Measurements from ENCODE around the gene ADTRP. TPM values are rescaled to one million over a fixed set of nuclear protein-coding genes. Genes with fewer than 3 reads are reported as not detected.

ADTRP gene
- total and polyA plus RNA-seq, 10 of the 15 experiments (the other 5 are each of a cell fraction or from before 2014, with no cell fraction given) = 0.10 to 2.6 (median 2.1) TPM

DNA sequence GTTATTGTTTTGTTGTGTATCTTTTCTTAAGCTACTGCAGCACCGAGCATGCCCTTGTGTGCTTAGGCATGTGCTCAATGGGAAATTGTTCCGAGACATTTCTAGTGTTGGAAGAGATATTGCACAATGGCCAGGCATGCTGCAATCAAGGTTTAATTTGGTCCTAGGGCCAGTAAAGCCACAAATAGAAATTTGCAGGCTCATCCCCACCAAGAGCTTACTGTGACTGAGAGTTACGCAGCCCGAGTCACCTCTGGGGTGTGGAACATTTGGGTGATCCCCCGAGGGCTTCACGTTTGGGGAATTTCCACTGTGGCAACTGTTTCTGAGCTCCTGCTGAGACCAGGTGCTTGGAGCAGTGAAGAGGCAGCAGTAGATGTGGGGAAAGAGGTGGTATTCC, 65.8 kb downstream of the ADTRP start (continued):
- TF ChIP-seq, protein P1, sequence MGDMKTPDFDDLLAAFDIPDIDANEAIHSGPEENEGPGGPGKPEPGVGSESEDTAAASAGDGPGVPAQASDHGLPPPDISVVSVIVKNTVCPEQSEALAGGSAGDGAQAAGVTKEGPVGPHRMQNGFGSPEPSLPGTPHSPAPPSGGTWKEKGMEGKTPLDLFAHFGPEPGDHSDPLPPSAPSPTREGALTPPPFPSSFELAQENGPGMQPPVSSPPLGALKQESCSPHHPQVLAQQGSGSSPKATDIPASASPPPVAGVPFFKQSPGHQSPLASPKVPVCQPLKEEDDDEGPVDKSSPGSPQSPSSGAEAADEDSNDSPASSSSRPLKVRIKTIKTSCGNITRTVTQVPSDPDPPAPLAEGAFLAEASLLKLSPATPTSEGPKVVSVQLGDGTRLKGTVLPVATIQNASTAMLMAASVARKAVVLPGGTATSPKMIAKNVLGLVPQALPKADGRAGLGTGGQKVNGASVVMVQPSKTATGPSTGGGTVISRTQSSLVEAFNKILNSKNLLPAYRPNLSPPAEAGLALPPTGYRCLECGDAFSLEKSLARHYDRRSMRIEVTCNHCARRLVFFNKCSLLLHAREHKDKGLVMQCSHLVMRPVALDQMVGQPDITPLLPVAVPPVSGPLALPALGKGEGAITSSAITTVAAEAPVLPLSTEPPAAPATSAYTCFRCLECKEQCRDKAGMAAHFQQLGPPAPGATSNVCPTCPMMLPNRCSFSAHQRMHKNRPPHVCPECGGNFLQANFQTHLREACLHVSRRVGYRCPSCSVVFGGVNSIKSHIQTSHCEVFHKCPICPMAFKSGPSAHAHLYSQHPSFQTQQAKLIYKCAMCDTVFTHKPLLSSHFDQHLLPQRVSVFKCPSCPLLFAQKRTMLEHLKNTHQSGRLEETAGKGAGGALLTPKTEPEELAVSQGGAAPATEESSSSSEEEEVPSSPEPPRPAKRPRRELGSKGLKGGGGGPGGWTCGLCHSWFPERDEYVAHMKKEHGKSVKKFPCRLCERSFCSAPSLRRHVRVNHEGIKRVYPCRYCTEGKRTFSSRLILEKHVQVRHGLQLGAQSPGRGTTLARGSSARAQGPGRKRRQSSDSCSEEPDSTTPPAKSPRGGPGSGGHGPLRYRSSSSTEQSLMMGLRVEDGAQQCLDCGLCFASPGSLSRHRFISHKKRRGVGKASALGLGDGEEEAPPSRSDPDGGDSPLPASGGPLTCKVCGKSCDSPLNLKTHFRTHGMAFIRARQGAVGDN (IDR thresholded peaks at IDR 0.05) = no peak; the same call in 1 of the 2 replicates
- TF ChIP-seq, protein P2, sequence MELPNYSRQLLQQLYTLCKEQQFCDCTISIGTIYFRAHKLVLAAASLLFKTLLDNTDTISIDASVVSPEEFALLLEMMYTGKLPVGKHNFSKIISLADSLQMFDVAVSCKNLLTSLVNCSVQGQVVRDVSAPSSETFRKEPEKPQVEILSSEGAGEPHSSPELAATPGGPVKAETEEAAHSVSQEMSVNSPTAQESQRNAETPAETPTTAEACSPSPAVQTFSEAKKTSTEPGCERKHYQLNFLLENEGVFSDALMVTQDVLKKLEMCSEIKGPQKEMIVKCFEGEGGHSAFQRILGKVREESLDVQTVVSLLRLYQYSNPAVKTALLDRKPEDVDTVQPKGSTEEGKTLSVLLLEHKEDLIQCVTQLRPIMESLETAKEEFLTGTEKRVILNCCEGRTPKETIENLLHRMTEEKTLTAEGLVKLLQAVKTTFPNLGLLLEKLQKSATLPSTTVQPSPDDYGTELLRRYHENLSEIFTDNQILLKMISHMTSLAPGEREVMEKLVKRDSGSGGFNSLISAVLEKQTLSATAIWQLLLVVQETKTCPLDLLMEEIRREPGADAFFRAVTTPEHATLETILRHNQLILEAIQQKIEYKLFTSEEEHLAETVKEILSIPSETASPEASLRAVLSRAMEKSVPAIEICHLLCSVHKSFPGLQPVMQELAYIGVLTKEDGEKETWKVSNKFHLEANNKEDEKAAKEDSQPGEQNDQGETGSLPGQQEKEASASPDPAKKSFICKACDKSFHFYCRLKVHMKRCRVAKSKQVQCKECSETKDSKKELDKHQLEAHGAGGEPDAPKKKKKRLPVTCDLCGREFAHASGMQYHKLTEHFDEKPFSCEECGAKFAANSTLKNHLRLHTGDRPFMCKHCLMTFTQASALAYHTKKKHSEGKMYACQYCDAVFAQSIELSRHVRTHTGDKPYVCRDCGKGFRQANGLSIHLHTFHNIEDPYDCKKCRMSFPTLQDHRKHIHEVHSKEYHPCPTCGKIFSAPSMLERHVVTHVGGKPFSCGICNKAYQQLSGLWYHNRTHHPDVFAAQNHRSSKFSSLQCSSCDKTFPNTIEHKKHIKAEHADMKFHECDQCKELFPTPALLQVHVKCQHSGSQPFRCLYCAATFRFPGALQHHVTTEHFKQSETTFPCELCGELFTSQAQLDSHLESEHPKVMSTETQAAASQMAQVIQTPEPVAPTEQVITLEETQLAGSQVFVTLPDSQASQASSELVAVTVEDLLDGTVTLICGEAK (IDR thresholded peaks at IDR 0.05; ENCODE audit: borderline replicate concordance) = no peak
- TF ChIP-seq NFYA (IDR thresholded peaks at IDR 0.05; ENCODE audit: borderline replicate concordance, low read depth, low read length) = no peak
- peak; percentile 61; the same call in 1 of the 2 replicates for TF ChIP-seq CBFB (IDR thresholded peaks at IDR 0.05; ENCODE audit: low read depth)
- no peak for TF ChIP-seq ZNF24 (IDR thresholded peaks at IDR 0.05)
- TF ChIP-seq NR2F1 (conservative IDR thresholded peaks at IDR 0.05) = 0 out of 2 replicates have a peak, but pooled peaks have one; percentile 24
- TF ChIP-seq, protein P3, sequence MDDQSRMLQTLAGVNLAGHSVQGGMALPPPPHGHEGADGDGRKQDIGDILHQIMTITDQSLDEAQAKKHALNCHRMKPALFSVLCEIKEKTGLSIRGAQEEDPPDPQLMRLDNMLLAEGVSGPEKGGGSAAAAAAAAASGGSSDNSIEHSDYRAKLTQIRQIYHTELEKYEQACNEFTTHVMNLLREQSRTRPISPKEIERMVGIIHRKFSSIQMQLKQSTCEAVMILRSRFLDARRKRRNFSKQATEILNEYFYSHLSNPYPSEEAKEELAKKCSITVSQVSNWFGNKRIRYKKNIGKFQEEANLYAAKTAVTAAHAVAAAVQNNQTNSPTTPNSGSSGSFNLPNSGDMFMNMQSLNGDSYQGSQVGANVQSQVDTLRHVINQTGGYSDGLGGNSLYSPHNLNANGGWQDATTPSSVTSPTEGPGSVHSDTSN (IDR thresholded peaks at IDR 0.05; ENCODE audit: insufficient replicate concordance, low read depth, low read length) = no peak
- no peak for TF ChIP-seq CBX5 (IDR thresholded peaks at IDR 0.05; ENCODE audit: low read depth)
- no peak for TF ChIP-seq ZSCAN29 (IDR thresholded peaks at IDR 0.05)
- TF ChIP-seq ZNF274 (IDR thresholded peaks at IDR 0.05; ENCODE audit: insufficient read depth, insufficient read length) = no peak
- peak; percentile 16; the same call in 1 of the 2 replicates for TF ChIP-seq RAD21 (IDR thresholded peaks at IDR 0.05; ENCODE audit: insufficient read depth, low read depth, low read length)
- TF ChIP-seq, protein P4, sequence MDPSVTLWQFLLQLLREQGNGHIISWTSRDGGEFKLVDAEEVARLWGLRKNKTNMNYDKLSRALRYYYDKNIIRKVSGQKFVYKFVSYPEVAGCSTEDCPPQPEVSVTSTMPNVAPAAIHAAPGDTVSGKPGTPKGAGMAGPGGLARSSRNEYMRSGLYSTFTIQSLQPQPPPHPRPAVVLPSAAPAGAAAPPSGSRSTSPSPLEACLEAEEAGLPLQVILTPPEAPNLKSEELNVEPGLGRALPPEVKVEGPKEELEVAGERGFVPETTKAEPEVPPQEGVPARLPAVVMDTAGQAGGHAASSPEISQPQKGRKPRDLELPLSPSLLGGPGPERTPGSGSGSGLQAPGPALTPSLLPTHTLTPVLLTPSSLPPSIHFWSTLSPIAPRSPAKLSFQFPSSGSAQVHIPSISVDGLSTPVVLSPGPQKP (IDR thresholded peaks at IDR 0.05; ENCODE audit: low read depth, low read length) = no peak
- TF ChIP-seq YBX1 (IDR thresholded peaks at IDR 0.05) = no peak
- no peak for TF ChIP-seq MEF2B (IDR thresholded peaks at IDR 0.05; ENCODE audit: partially characterized antibody, poor library complexity, severe bottlenecking)
- no peak for TF ChIP-seq POU2F2 (IDR thresholded peaks at IDR 0.05; ENCODE audit: borderline replicate concordance, low read depth, low read length)
- TF ChIP-seq, protein P5, sequence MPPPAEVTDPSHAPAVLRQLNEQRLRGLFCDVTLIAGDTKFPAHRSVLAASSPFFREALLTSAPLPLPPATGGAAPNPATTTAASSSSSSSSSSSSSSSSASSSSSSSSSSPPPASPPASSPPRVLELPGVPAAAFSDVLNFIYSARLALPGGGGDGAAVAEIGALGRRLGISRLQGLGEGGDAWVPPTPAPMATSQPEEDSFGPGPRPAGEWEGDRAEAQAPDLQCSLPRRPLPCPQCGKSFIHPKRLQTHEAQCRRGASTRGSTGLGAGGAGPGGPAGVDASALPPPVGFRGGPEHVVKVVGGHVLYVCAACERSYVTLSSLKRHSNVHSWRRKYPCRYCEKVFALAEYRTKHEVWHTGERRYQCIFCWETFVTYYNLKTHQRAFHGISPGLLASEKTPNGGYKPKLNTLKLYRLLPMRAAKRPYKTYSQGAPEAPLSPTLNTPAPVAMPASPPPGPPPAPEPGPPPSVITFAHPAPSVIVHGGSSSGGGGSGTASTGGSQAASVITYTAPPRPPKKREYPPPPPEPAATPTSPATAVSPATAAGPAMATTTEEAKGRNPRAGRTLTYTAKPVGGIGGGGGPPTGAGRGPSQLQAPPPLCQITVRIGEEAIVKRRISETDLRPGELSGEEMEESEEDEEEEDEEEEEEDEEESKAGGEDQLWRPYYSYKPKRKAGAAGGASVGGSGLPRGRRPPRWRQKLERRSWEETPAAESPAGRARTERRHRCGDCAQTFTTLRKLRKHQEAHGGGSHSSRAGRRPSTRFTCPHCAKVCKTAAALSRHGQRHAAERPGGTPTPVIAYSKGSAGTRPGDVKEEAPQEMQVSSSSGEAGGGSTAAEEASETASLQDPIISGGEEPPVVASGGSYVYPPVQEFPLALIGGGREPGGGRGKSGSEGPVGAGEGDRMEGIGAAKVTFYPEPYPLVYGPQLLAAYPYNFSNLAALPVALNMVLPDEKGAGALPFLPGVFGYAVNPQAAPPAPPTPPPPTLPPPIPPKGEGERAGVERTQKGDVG (CRISPR knock-in tag; IDR thresholded peaks at IDR 0.05) = no peak
